ENCODE measurements around the gene UBE2Q1. TPM values are rescaled to one million over a fixed set of nuclear protein-coding genes. Genes with fewer than 3 reads are reported as not detected.

The UBE2Q1 gene
- total and polyA plus RNA-seq, 2 of the 8 experiments (the other 6 are each of a cell fraction or from before 2014, with no cell fraction given): 13.2 to 95.8 TPM

DNA sequence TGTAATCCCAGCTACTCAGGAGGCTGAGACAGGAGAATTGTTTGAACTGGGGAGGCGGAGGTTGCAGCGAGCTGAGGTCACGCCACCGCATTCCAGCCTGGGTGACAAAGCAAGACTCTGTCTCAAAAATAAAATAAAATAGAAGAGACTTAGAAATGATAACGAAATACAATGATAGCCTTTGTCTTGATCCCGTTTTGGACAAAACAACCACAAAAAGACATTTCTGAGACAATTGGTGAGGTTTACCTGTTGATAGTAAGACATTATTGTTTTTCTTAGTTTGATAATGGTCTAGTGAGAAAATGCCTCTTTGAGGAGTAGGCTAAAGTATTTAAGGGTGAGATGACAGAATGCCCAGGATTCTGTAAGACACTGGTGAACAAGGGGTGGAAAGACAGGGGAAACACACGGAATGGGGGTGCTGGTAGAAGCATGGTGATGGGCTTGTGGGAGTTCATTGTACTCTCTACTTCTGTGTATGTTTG is 44.4 kb downstream of the UBE2Q1 start:
- FAIRE-seq: no peak
- WGBS, 2 experiments (ENCODE audit: extremely low coverage in 1 of 2, insufficient coverage in 1 of 2, insufficient read length in 1 of 2, insufficient replicate concordance in 2 of 2, low coverage in 1 of 2, low lambda C conversion rate in 2 of 2, missing lambda C conversion rate in 1 of 2): 81% methylated on average over 7 of the region's 7 CpGs; no CpG with 5 or more reads in 1 of the 2 experiments
- no peak overlapping the region for H2BK15ac ChIP-seq (ENCODE audit: low read length)
- POLR2A ChIA-PET (ENCODE audit: partially characterized antibody): no interaction called here
- no peak overlapping the region for H3K14ac ChIP-seq (ENCODE audit: insufficient read length)
- H4K91ac ChIP-seq (replicated peaks; ENCODE audit: insufficient read length, low read length): no peak overlapping the region
- H2AFZ ChIP-seq (ENCODE audit: low read length): no peak overlapping the region
- H3K27me3 ChIP-seq (replicated peaks in 1 of 4; ENCODE audit: control insufficient read depth in 3 of 4, extremely low read depth in 1 of 4, insufficient read depth in 3 of 4, low read length in 3 of 4): no peaks in the 10 kb centered on the region
- TF ChIP-seq SIX5 (IDR thresholded peaks at IDR 0.05; ENCODE audit: low read depth, low read length) (no peak), RAD21 (IDR thresholded peaks at IDR 0.05 in 1 of 2, conservative IDR thresholded peaks at IDR 0.05 in 1 of 2; ENCODE audit: low read depth in 2 of 2, low read length in 2 of 2) (no peak)
- H3K79me2 ChIP-seq (ENCODE audit: control insufficient read depth in 1 of 2, insufficient read depth in 2 of 2, low read length in 2 of 2): no peaks in the 10 kb centered on the region
- no peak overlapping the region for H3K23ac ChIP-seq (ENCODE audit: insufficient read length)
- no peak overlapping the region for H3K56ac ChIP-seq (replicated peaks; ENCODE audit: insufficient read length, low read depth, low read length)
- H3K79me1 ChIP-seq (ENCODE audit: low read depth, low read length): no peaks in the 10 kb centered on the region
- CTCF ChIA-PET (ENCODE audit: partially characterized antibody): interaction anchor here (1.0 kb wide), 2 partner anchors 33 to 180 kb away, joined by 3 read pairs; no protein-coding TSS in a partner anchor
- H2BK120ac ChIP-seq (replicated peaks; ENCODE audit: low read depth, low read length): no peak overlapping the region
- H3K36me3 ChIP-seq (ENCODE audit: control insufficient read depth in 2 of 4, insufficient read depth in 4 of 4, low read length in 3 of 4): no peaks in the 10 kb centered on the region
- H2AK5ac ChIP-seq (ENCODE audit: low read depth, low read length): no peak overlapping the region
- no peak overlapping the region for H3K4me2 ChIP-seq (ENCODE audit: insufficient read depth in 1 of 2, low read depth in 2 of 2, low read length in 2 of 2)
- no peak overlapping the region for H3K18ac ChIP-seq (ENCODE audit: extremely low read depth, low read length)
- no peak overlapping the region for H3K4me3 ChIP-seq (ENCODE audit: extremely low read depth in 1 of 4, insufficient read depth in 2 of 4, low read depth in 3 of 4, low read length in 4 of 4)
- no peaks in the 10 kb centered on the region for H3K9me3 ChIP-seq (ENCODE audit: insufficient read depth in 2 of 2, low read depth in 1 of 2, low read length in 1 of 2)
- H2BK20ac ChIP-seq (ENCODE audit: low read length): no peak overlapping the region
- H3K4ac ChIP-seq (replicated peaks; ENCODE audit: insufficient read length, low read depth, low read length): no peak overlapping the region
- no peaks in the 10 kb centered on the region for H3K4me1 ChIP-seq (replicated peaks in 1 of 4; ENCODE audit: control insufficient read depth in 3 of 4, insufficient read depth in 4 of 4, low read length in 3 of 4)
- no peaks in the 10 kb centered on the region for H4K20me1 ChIP-seq (replicated peaks in 1 of 2; ENCODE audit: control insufficient read depth in 1 of 2, insufficient read depth in 2 of 2, low read length in 2 of 2)
- no peak overlapping the region for H4K5ac ChIP-seq (ENCODE audit: insufficient read length, low read depth, low read length)
- H4K8ac ChIP-seq (ENCODE audit: extremely low read depth, insufficient read depth, low read length): no peak overlapping the region
- no peaks in the 10 kb centered on the region for H3K23me2 ChIP-seq (ENCODE audit: low read depth, low read length)
- no peak for DNase-seq (ENCODE audit: low read depth in 1 of 2, low spot score in 2 of 2)
- H3K9ac ChIP-seq (replicated peaks in 1 of 4; ENCODE audit: extremely low read depth in 1 of 4, low read depth in 3 of 4, low read length in 3 of 4): no peak overlapping the region
- H2BK12ac ChIP-seq (ENCODE audit: low read depth, low read length): no peak overlapping the region
- H2BK5ac ChIP-seq (ENCODE audit: low read depth, low read length): no peak overlapping the region
- no peak overlapping the region for H3K27ac ChIP-seq (ENCODE audit: low read depth, low read length)

Measured in H1 (cell line).